H9 (cell line): ENCODE results near the gene TMEM109. TPM values are rescaled to one million over a fixed set of nuclear protein-coding genes. Genes with fewer than 3 reads are reported as not detected.

Experiments used
- DNase-seq: peaks from one replicate; pipeline ENCODE4 v3.0.0-alpha.2; 2017
- H2AFZ ChIP-seq: one replicate; pipeline ENCODE4 v1.6.1; 2013; ENCODE audit warnings: mild to moderate bottlenecking, low read length, control low read depth, moderate library complexity
- H2AK5ac ChIP-seq: 2 replicates; pipeline ENCODE4 v1.6.1; 2013; ENCODE audit warnings: low read length, control low read depth, mixed read lengths; ENCODE audit not compliant: insufficient read length
- H2BK120ac ChIP-seq: one replicate; pipeline ENCODE4 v1.6.1; 2013; ENCODE audit warnings: low read depth, mild to moderate bottlenecking, low read length, control low read depth, inconsistent platforms; ENCODE audit not compliant: poor library complexity, severe bottlenecking
- H2BK12ac ChIP-seq: 2 replicates; pipeline ENCODE4 v1.6.1; 2013; ENCODE audit warnings: low read length, control low read depth, mixed read lengths, low read depth; ENCODE audit not compliant: insufficient read length
- H2BK15ac ChIP-seq: 2 replicates; pipeline ENCODE4 v1.6.1; 2013; ENCODE audit warnings: low read depth, low read length, control low read depth
- H2BK20ac ChIP-seq: one replicate; pipeline ENCODE4 v1.6.1; 2013; ENCODE audit warnings: low read depth, mild to moderate bottlenecking, low read length, control low read depth, inconsistent platforms; ENCODE audit not compliant: poor library complexity, severe bottlenecking
- H2BK5ac ChIP-seq: 2 replicates; pipeline ENCODE4 v1.6.1; 2013; ENCODE audit warnings: low read length, control low read depth, mixed read lengths; ENCODE audit not compliant: insufficient read length
- H3K14ac ChIP-seq: 2 replicates; pipeline ENCODE4 v1.6.1; 2013; ENCODE audit warnings: low read length, control low read depth; ENCODE audit not compliant: insufficient read depth
- H3K18ac ChIP-seq: 2 replicates; pipeline ENCODE4 v1.6.1; 2013; ENCODE audit warnings: low read depth, mild to moderate bottlenecking, mixed read lengths, low read length, control low read depth; ENCODE audit not compliant: insufficient read length
- H3K23ac ChIP-seq: 2 replicates; pipeline ENCODE4 v1.6.1; 2013; ENCODE audit warnings: low read length, control low read depth, mixed read lengths, low read depth; ENCODE audit not compliant: insufficient read length
- H3K23me2 ChIP-seq: 2 replicates; pipeline ENCODE4 v1.6.1; 2013; ENCODE audit warnings: low read depth, mild to moderate bottlenecking, mixed read lengths, low read length, control low read depth; ENCODE audit not compliant: insufficient read length, poor library complexity, severe bottlenecking
- H3K27ac ChIP-seq: 2 replicates; pipeline ENCODE4 v1.5.1; 2013; ENCODE audit warnings: low read length, control low read depth, mixed read lengths, low read depth; ENCODE audit not compliant: insufficient read length
- H3K27me3 ChIP-seq: 2 replicates; pipeline ENCODE4 v1.6.1; 2013; ENCODE audit warnings: low read length, control low read depth, inconsistent platforms; ENCODE audit not compliant: insufficient read depth
- H3K4ac ChIP-seq: 2 replicates; pipeline ENCODE4 v1.6.1; 2013; ENCODE audit warnings: low read depth, mild to moderate bottlenecking, control low read depth, inconsistent platforms, low read length, moderate library complexity
- H3K4me1 ChIP-seq: 2 replicates; pipeline ENCODE4 v1.6.1; 2013; ENCODE audit warnings: low read length, control low read depth, inconsistent platforms; ENCODE audit not compliant: insufficient read depth
- H3K4me2 ChIP-seq: 2 replicates; pipeline ENCODE4 v1.6.1; 2013; ENCODE audit warnings: low read length, control low read depth, mixed read lengths; ENCODE audit not compliant: insufficient read length, insufficient read depth
- H3K56ac ChIP-seq: 2 replicates; pipeline ENCODE4 v1.6.1; 2013; ENCODE audit warnings: low read depth, mild to moderate bottlenecking, mixed read lengths, low read length, control low read depth; ENCODE audit not compliant: insufficient read length
- H3K79me1 ChIP-seq: 2 replicates; pipeline ENCODE4 v1.6.1; 2013; ENCODE audit warnings: low read depth, mild to moderate bottlenecking, moderate library complexity, low read length, control low read depth, inconsistent platforms; ENCODE audit not compliant: insufficient read depth, poor library complexity, severe bottlenecking
- H3K79me2 ChIP-seq: 2 replicates; pipeline ENCODE4 v1.6.1; 2013; ENCODE audit warnings: low read length, control low read depth, inconsistent platforms; ENCODE audit not compliant: insufficient read depth
- H3K9ac ChIP-seq: 2 replicates; pipeline ENCODE4 v1.6.1; 2013; ENCODE audit warnings: low read length, control low read depth, mixed read lengths; ENCODE audit not compliant: insufficient read length; ENCODE audit errors: extremely low read depth
- H3K9me3 ChIP-seq: one replicate; pipeline ENCODE4 v1.6.1; 2013; ENCODE audit warnings: low read depth, low read length, inconsistent platforms; ENCODE audit not compliant: control insufficient read depth
- H3T11ph ChIP-seq: one replicate; pipeline ENCODE4 v1.6.1; 2013; ENCODE audit warnings: mild to moderate bottlenecking, low read length, control low read depth, inconsistent platforms
- H4K20me1 ChIP-seq: one replicate; pipeline ENCODE4 v1.6.1; 2013; ENCODE audit not compliant: control insufficient read depth, insufficient read length, insufficient read depth
- H4K5ac ChIP-seq: 2 replicates; pipeline ENCODE4 v1.6.1; 2013; ENCODE audit warnings: low read depth, mild to moderate bottlenecking, mixed read lengths, low read length, control low read depth; ENCODE audit not compliant: insufficient read length
- H4K8ac ChIP-seq: replicated peaks from 2 replicates; pipeline ENCODE4 v1.6.1; 2013; ENCODE audit warnings: low read length, control low read depth, mixed read lengths, low read depth; ENCODE audit not compliant: insufficient read length
- H4K91ac ChIP-seq: 2 replicates; pipeline ENCODE4 v1.6.1; 2013; ENCODE audit warnings: low read depth, mild to moderate bottlenecking, moderate library complexity, mixed read lengths, low read length, control low read depth; ENCODE audit not compliant: insufficient read length
- H3K27ac Mint-ChIP-seq, 3 experiments: 2 replicates in 2 of 3; 3 replicates in 1 of 3; pipeline ENCODE4 v1.8.0; 2020 to 2021; ENCODE audit warnings: mixed read lengths in 3 of 3, mild to moderate bottlenecking in 1 of 3, moderate library complexity in 1 of 3
- H3K27me3 Mint-ChIP-seq: 2 replicates; pipeline ENCODE4 v1.8.0; 2021; ENCODE audit warnings: low read depth, mild to moderate bottlenecking, moderate library complexity, mixed read lengths
- H3K36me3 Mint-ChIP-seq, 3 experiments: 2 replicates in 2 of 3; 3 replicates in 1 of 3; pipeline ENCODE4 v1.8.0; 2020 to 2021; ENCODE audit warnings: low read depth in 3 of 3, mixed read lengths in 3 of 3; ENCODE audit not compliant: insufficient read depth in 1 of 3
- H3K4me1 Mint-ChIP-seq, 2 experiments: 2 replicates each; pipeline ENCODE4 v1.8.0; 2020; ENCODE audit warnings: mixed read lengths in 2 of 2
- H3K4me3 Mint-ChIP-seq, 2 experiments: 2 replicates in 1 of 2; 3 replicates in 1 of 2; pipeline ENCODE4 v1.8.0; 2020 to 2021; ENCODE audit warnings: mild to moderate bottlenecking in 2 of 2, mixed read lengths in 2 of 2, moderate library complexity in 1 of 2
- H3K9me3 Mint-ChIP-seq, 2 experiments: 2 replicates in 1 of 2; 3 replicates in 1 of 2; pipeline ENCODE4 v1.8.0; 2020; ENCODE audit warnings: mild to moderate bottlenecking in 2 of 2, mixed read lengths in 2 of 2, moderate library complexity in 1 of 2
- WGBS: extraction: QIAGEN DNeasy Blood & Tissue Kit; methylation state at CpG from one replicate; pipeline ENCODE4 v1.1.7; 2013; ENCODE audit warnings: missing lambda C conversion rate, low lambda C conversion rate, mixed read lengths; ENCODE audit not compliant: insufficient read length; ENCODE audit errors: extremely low coverage; 5-methylcytosine and 5-hydroxymethylcytosine counted together
- total RNA-seq: library from RNA; stranded (reverse); gene quantifications from 2 replicates; pipeline ENCODE4 v1.2.1, GENCODE V29; 2021
- TF ChIP-seq, protein P1 (sequence below): fragments of 200-600 bp; sonication (generic); conservative IDR thresholded peaks from 3 replicates; pipeline ENCODE4 v1.8.0; 2021; ENCODE audit warnings: antibody characterized with exemption, mild to moderate bottlenecking

TMEM109 gene
- total RNA-seq, 1 experiment from 2014 or later = 38.0 TPM

DNA sequence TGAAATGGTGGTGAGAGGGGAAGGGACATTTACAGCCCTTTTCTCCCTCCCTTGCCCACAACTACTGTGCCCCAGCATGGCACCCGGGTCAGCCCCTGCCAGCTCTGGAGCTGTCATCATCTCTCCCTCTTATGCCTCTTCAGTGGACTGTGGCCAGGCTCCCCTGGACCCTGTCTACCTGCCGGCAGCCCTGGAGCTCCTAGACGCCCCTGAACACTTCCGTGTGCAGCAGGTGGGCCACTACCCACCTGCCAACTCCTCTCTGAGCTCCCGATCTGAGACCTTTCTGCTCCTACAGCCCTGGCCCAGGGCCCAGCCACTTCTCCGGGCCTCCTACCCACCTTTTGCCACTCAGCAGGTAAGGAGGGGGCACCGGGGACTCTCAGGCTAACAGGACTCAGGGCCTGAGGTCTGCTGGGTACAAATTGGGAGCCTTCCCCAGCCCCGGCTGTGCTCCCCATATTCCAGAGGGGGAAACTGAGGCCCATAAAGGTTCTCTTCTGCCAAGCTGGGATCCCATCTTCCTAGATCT, 13.2 kb downstream of the TMEM109 start:
- H3K27me3 ChIP-seq = no peaks in the 10 kb centered on the region
- H4K91ac ChIP-seq = no peak overlapping the region
- no peak overlapping the region for H2BK12ac ChIP-seq
- no peaks in the 10 kb centered on the region for H3K79me1 ChIP-seq
- peaks cover 10% of the 10 kb centered on the region for H3K23me2 ChIP-seq
- no peak overlapping the region for H3K9ac ChIP-seq
- WGBS = no CpG with 5 or more reads among the region's 8 CpGs
- no peak overlapping the region for H2AFZ ChIP-seq
- no peaks in the 10 kb centered on the region for H3K9me3 Mint-ChIP-seq
- H3K27me3 Mint-ChIP-seq = peaks cover 7% of the 10 kb centered on the region
- H4K5ac ChIP-seq = no peak overlapping the region
- H2BK20ac ChIP-seq = no peak overlapping the region
- H3K4me1 Mint-ChIP-seq = peaks cover 18 to 23% of the 10 kb centered on the region in 2 experiments
- no peak overlapping the region for H3T11ph ChIP-seq
- H2BK120ac ChIP-seq = no peak overlapping the region
- no peak overlapping the region for H3K4ac ChIP-seq
- no peak overlapping the region for H3K4me2 ChIP-seq
- no peak overlapping the region for H3K56ac ChIP-seq
- no peaks in the 10 kb centered on the region for H3K79me2 ChIP-seq
- no peak overlapping the region for H3K27ac Mint-ChIP-seq
- H3K4me3 Mint-ChIP-seq = no peak overlapping the region
- no peak overlapping the region for H4K8ac ChIP-seq
- H2AK5ac ChIP-seq = no peak overlapping the region
- H3K36me3 Mint-ChIP-seq = peaks cover 31 to 59% (median 50%) of the 10 kb centered on the region in 3 experiments; a peak in 6 of 7 replicates
- H2BK15ac ChIP-seq = no peak overlapping the region
- H3K27ac ChIP-seq = no peak overlapping the region
- no peak overlapping the region for H3K14ac ChIP-seq
- no peak for DNase-seq
- H3K9me3 ChIP-seq = no peaks in the 10 kb centered on the region
- TF ChIP-seq, protein P1, sequence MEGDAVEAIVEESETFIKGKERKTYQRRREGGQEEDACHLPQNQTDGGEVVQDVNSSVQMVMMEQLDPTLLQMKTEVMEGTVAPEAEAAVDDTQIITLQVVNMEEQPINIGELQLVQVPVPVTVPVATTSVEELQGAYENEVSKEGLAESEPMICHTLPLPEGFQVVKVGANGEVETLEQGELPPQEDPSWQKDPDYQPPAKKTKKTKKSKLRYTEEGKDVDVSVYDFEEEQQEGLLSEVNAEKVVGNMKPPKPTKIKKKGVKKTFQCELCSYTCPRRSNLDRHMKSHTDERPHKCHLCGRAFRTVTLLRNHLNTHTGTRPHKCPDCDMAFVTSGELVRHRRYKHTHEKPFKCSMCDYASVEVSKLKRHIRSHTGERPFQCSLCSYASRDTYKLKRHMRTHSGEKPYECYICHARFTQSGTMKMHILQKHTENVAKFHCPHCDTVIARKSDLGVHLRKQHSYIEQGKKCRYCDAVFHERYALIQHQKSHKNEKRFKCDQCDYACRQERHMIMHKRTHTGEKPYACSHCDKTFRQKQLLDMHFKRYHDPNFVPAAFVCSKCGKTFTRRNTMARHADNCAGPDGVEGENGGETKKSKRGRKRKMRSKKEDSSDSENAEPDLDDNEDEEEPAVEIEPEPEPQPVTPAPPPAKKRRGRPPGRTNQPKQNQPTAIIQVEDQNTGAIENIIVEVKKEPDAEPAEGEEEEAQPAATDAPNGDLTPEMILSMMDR = no peak
- H3K4me1 ChIP-seq = peaks cover 2% of the 10 kb centered on the region; the same call in 1 of the 2 replicates
- no peak overlapping the region for H3K23ac ChIP-seq
- H3K18ac ChIP-seq = no peak overlapping the region
- H2BK5ac ChIP-seq = no peak overlapping the region
- no peaks in the 10 kb centered on the region for H4K20me1 ChIP-seq
